Activated CD4-positive, alpha-beta memory T cell treated with anti-CD3 and anti-CD28 coated beads for 36 hours (primary cell): ENCODE measurements around the gene TMEM40. TPM values are rescaled to one million over a fixed set of nuclear protein-coding genes. Genes with fewer than 3 reads are reported as not detected.
"Not testable (repeated sequence)": the region's sequence is repeated elsewhere in the genome, so short reads cannot be mapped to it uniquely, and the experiment has no call there.

Source experiments
- CTCF ChIA-PET: fragments of 350-600 bp; sonication (Branson Sonifier 250); formaldehyde crosslinking; loops from one replicate; lab custom pipeline; 2021; ENCODE audit warnings: antibody characterized with exemption, inconsistent platforms; lab: Charles Lee
- POLR2A ChIA-PET: fragments of 350-600 bp; sonication (Branson Sonifier 250); formaldehyde crosslinking; loops from one replicate; lab custom pipeline; 2021; ENCODE audit warnings: antibody characterized with exemption; lab: Charles Lee
- DNase-seq: peaks from one replicate; pipeline ENCODE4 v3.0.0-alpha.2; 2020
- H3K27ac Mint-ChIP-seq: one replicate; pipeline ENCODE4 v1.8.0; 2021; ENCODE audit warnings: mixed read lengths
- H3K27me3 Mint-ChIP-seq: one replicate; pipeline ENCODE4 v1.8.0; 2021; ENCODE audit warnings: mixed read lengths
- H3K36me3 Mint-ChIP-seq: one replicate; pipeline ENCODE4 v1.8.0; 2021; ENCODE audit warnings: mixed read lengths
- H3K4me1 Mint-ChIP-seq: one replicate; pipeline ENCODE4 v1.8.0; 2021; ENCODE audit warnings: low read depth, mixed read lengths
- H3K4me3 Mint-ChIP-seq: one replicate; pipeline ENCODE4 v1.8.0; 2021; ENCODE audit warnings: mild to moderate bottlenecking, mixed read lengths
- H3K9me3 Mint-ChIP-seq: one replicate; pipeline ENCODE4 v1.8.0; 2021; ENCODE audit warnings: mixed read lengths
- intact Hi-C: fragments of 100-400 bp; cut with micrococcal nuclease; formaldehyde crosslinking; loops from one replicate; pipeline ENCODE4 v1.15.1; 2023
- total RNA-seq, 2 experiments: library from RNA; stranded (reverse); gene quantifications; one replicate each; pipeline ENCODE4 v1.2.3, GENCODE V29; 2021

The TMEM40 gene
- total RNA-seq, 2 experiments from 2014 or later: not detected

GRCh38 chr3:12708584-12709192 is 50.4 kb downstream of the TMEM40 start:
- ChIA-PET CTCF (interaction anchor here (1.4 to 2.2 kb wide), 2 partner anchors 10 kb away, joined by 4 to 6 read pairs; no protein-coding TSS in a partner anchor), POLR2A (no interaction called here)
- no peak for DNase-seq
- intact Hi-C loops: loop anchor here (5.0 kb wide), 1 partner anchor 184 kb away; no protein-coding TSS in a partner anchor
- no peak overlapping the region for H3K4me3 Mint-ChIP-seq
- H3K9me3 Mint-ChIP-seq: no peaks in the 10 kb centered on the region
- H3K27ac Mint-ChIP-seq: no peak overlapping the region
- H3K4me1 Mint-ChIP-seq: no peaks in the 10 kb centered on the region
- peaks cover 3% of the 10 kb centered on the region for H3K27me3 Mint-ChIP-seq
- H3K36me3 Mint-ChIP-seq: no peaks in the 10 kb centered on the region

DNA sequence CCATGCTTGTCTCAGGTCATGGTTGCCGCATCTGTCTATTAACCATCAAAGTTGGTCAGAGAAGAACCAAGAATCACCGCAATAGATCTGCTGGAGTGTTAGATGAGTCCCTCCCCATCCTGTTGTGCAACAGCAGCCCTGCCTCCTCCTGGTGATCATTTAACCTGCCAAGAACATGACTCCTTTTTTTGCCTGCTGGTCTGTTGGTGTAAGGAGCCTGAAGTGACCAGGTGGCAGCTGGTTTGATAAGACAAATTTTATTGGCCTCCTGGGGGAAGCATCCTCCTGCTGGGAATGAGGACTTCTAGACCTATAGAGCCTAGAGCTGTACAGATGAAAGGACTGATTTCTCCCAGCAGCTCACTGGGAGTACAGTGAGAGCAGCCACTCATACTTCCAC is 51.6 kb downstream of the TMEM40 start:
- POLR2A ChIA-PET: no interaction called here

GRCh38 chr3:12706504-12707253 is 52.4 kb downstream of the TMEM40 start:
- H3K27me3 Mint-ChIP-seq: no peaks in the 10 kb centered on the region
- peak; percentile 75 for DNase-seq
- H3K9me3 Mint-ChIP-seq: no peaks in the 10 kb centered on the region
- intact Hi-C loops: loop anchor here (5.0 kb wide), 1 partner anchor 186 kb away; no protein-coding TSS in a partner anchor
- ChIA-PET POLR2A (no interaction called here), CTCF (interaction anchor here (0.6 to 2.4 kb wide), 18 partner anchors 9 to 306 kb away, joined by 3 to 11 read pairs (median 3); partner anchors contain the start of gene RPL32)
- H3K4me3 Mint-ChIP-seq: no peak overlapping the region
- no peak overlapping the region for H3K27ac Mint-ChIP-seq
- no peaks in the 10 kb centered on the region for H3K36me3 Mint-ChIP-seq
- H3K4me1 Mint-ChIP-seq: no peaks in the 10 kb centered on the region

More for the DNA sequence above, 51.6 kb downstream of the TMEM40 start:
- Mint-ChIP-seq H3K4me1 (no peaks in the 10 kb centered on the region), H3K9me3 (no peaks in the 10 kb centered on the region), H3K27me3 (no peaks in the 10 kb centered on the region), H3K36me3 (no peaks in the 10 kb centered on the region), H3K27ac (no peak overlapping the region), H3K4me3 (no peak overlapping the region)
- no peak for DNase-seq
- intact Hi-C loops: loop anchor here (5.0 kb wide), 1 partner anchor 185 kb away; no protein-coding TSS in a partner anchor
- CTCF ChIA-PET: interaction anchor here (0.8 to 2.4 kb wide), 10 partner anchors 8 to 306 kb away, joined by 3 to 11 read pairs (median 4); partner anchors contain the start of gene RPL32

GRCh38 chr3:12705981-12706380 is 53.1 kb downstream of the TMEM40 start:
- DNase-seq: no peak
- no peak overlapping the region for H3K4me3 Mint-ChIP-seq
- no peaks in the 10 kb centered on the region for H3K36me3 Mint-ChIP-seq
- ChIA-PET CTCF (interaction anchor here (0.9 to 2.4 kb wide), 12 partner anchors 9 to 188 kb away, joined by 3 to 11 read pairs (median 3); partner anchors contain the start of gene RPL32), POLR2A (no interaction called here)
- H3K9me3 Mint-ChIP-seq: no peaks in the 10 kb centered on the region
- no peak overlapping the region for H3K27ac Mint-ChIP-seq
- H3K4me1 Mint-ChIP-seq: no peaks in the 10 kb centered on the region
- H3K27me3 Mint-ChIP-seq: no peaks in the 10 kb centered on the region
- intact Hi-C loops: loop anchor here (5.0 kb wide), 1 partner anchor 186 kb away; no protein-coding TSS in a partner anchor

DNA sequence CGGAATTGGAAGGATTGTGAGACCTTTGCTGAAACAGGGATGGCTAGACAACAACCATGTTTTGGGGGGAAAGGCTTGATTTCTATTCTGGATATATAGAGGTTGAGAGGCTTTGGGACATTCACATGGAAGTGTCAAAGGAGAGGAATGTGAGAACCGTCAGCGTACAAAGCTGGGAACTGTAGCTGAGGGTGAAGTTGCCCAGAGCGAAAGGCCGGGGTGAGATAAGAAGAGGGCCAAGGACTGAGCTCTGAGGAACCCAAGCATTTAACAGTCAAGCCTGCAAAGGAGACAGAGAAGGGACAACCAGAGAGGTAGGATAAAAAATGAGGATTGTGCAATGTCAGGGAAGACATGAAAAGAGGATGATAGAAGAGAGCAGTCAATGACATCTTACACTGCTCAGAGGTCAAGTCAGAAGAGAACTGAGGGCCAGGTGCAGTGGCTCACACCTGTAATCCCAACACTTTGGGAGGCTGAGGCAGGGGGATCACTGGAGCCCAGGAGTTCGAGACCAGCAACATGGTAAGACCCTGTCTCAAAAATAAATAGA is 53.6 kb downstream of the TMEM40 start:
- no peak for DNase-seq
- no peaks in the 10 kb centered on the region for H3K4me1 Mint-ChIP-seq
- H3K36me3 Mint-ChIP-seq: no peaks in the 10 kb centered on the region
- intact Hi-C loops: loop anchor here (5.0 kb wide), 1 partner anchor 187 kb away; no protein-coding TSS in a partner anchor
- POLR2A ChIA-PET: no interaction called here
- no peaks in the 10 kb centered on the region for H3K27me3 Mint-ChIP-seq
- no peaks in the 10 kb centered on the region for H3K9me3 Mint-ChIP-seq
- H3K27ac Mint-ChIP-seq: no peak overlapping the region
- H3K4me3 Mint-ChIP-seq: no peak overlapping the region
- CTCF ChIA-PET: interaction anchor here (0.9 to 1.8 kb wide), 5 partner anchors 15 to 105 kb away, joined by 3 to 8 read pairs (median 3); no protein-coding TSS in a partner anchor

DNA sequence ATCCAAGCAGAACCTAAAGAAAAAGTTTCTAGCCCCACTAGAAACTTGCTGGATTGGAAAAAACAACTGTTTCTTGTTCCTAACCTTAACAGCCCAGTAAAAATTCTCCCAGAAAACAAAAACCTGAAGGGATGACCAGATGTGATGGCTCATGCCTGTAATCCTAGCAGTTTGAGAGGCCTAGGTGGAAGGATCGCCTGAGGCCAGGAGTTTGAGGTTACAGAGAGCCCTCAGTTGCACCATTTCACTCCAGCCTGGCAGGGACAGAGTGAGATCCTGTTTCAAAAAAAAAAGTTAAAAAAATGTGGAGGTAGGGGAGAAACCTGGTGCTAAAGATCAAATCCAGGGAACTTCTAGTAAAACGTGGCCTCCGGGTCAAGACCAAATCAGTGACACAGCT is 56.6 kb downstream of the TMEM40 start:
- Mint-ChIP-seq H3K36me3 (no peaks in the 10 kb centered on the region), H3K9me3 (no peaks in the 10 kb centered on the region), H3K27ac (no peak overlapping the region), H3K4me3 (no peak overlapping the region), H3K27me3 (no peaks in the 10 kb centered on the region), H3K4me1 (no peaks in the 10 kb centered on the region)
- ChIA-PET POLR2A (no interaction called here), CTCF (no interaction called here)
- intact Hi-C loops: no loop called here
- no peak for DNase-seq

DNA sequence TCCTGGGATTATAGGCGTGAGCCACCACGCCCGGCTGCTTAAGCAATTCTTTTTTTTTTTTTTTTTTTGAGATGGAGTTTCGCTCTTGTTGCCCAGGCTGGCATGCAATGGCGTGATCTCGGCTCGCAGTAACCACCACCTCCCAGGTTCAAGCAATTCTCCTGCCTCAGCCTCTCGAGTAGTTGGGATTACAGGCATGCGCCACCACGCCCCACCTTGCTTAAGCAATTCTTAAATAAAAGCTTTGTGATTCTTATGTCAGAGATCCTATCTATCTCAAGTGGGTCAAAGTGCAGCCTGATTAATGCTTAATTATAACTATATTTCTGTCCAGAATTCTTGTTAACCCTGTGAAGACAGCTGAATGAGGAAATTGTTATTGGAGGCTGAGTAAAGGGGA is 57.5 kb downstream of the TMEM40 start:
- H3K4me1 Mint-ChIP-seq, DNase-seq, H3K27ac Mint-ChIP-seq, intact Hi-C loops, H3K27me3 Mint-ChIP-seq, POLR2A ChIA-PET, H3K36me3 Mint-ChIP-seq, CTCF ChIA-PET, H3K4me3 Mint-ChIP-seq, H3K9me3 Mint-ChIP-seq: not testable (repeated sequence)

DNA sequence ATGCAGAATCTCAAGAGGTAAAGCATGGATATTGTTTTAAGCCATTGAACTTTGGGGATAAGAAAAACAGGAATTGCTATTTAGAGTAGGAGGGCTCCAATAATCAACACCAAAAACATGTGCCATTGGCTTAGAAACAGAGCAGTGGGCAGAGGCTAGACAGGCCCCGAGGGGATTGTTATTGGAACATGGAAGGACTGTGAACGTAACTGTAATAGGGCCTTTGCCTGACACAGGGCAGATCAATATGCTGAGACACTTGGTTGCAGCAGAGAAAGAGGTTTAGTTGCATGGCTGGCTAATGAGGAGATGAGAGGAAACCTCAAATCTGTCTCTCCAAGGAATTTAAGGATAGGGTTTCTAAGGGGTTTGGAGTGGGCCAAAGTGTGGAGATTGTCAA is 58.3 kb downstream of the TMEM40 start:
- H3K9me3 Mint-ChIP-seq: no peaks in the 10 kb centered on the region
- CTCF ChIA-PET: no interaction called here
- H3K27me3 Mint-ChIP-seq: no peaks in the 10 kb centered on the region
- H3K4me3 Mint-ChIP-seq: no peak overlapping the region
- intact Hi-C loops: no loop called here
- H3K4me1 Mint-ChIP-seq: no peaks in the 10 kb centered on the region
- POLR2A ChIA-PET: no interaction called here
- H3K36me3 Mint-ChIP-seq: no peaks in the 10 kb centered on the region
- DNase-seq: no peak
- no peak overlapping the region for H3K27ac Mint-ChIP-seq

DNA sequence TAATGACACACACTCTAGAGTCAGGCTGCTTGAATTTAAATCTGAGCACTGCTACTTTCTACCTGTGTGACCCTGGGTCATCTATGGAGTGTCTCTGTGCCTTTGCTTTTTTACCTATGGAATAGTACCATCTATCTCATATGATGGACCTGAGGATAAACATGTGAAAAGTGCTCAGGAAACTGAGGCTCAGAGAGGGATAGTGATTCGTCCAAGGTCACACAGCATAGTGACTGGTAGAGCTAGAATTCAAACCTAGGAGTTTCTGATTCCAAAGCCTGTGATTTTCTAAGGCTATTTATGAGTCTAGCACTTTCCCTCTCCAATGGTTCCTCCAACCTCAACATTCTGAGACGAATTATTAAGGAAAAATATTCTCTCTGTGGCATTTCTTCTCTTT is 63.1 kb downstream of the TMEM40 start:
- H3K4me3 Mint-ChIP-seq: no peak overlapping the region
- H3K9me3 Mint-ChIP-seq: no peaks in the 10 kb centered on the region
- H3K27ac Mint-ChIP-seq: no peak overlapping the region
- no peaks in the 10 kb centered on the region for H3K4me1 Mint-ChIP-seq
- no peak for DNase-seq
- CTCF ChIA-PET: no interaction called here
- POLR2A ChIA-PET: no interaction called here
- intact Hi-C loops: no loop called here
- H3K27me3 Mint-ChIP-seq: no peaks in the 10 kb centered on the region
- H3K36me3 Mint-ChIP-seq: no peaks in the 10 kb centered on the region

DNA sequence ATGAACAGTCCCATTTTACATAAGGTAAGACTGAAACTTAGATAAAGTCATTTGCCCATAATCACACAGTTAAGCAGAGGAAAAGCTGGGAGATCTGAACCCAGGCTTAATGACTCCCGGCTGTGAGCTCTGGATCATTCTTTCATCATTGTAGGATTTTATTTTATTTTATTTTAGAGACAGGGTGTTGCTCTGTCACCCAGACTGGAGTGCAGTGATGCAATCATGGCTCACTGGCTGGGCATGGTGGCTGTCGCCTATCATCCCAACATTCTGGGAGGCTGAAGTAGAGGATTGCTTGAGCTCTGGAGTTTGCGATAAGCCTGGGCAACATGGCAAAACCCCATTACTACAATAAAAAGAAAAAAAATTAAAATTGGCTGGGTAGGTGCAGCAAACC is 63.9 kb downstream of the TMEM40 start:
- Mint-ChIP-seq H3K36me3 (no peaks in the 10 kb centered on the region), H3K27me3 (no peaks in the 10 kb centered on the region), H3K4me1 (no peaks in the 10 kb centered on the region), H3K27ac (no peak overlapping the region), H3K4me3 (no peak overlapping the region), H3K9me3 (no peaks in the 10 kb centered on the region)
- ChIA-PET POLR2A (no interaction called here), CTCF (interaction anchor here (0.7 to 1.6 kb wide), 2 partner anchors 12 to 65 kb away, joined by 4 to 6 read pairs; no protein-coding TSS in a partner anchor)
- intact Hi-C loops: no loop called here
- DNase-seq: no peak

GRCh38 chr3:12692444-12692843 is 66.6 kb downstream of the TMEM40 start:
- Mint-ChIP-seq H3K9me3 (no peaks in the 10 kb centered on the region), H3K36me3 (no peaks in the 10 kb centered on the region), H3K4me1 (no peaks in the 10 kb centered on the region), H3K27ac (no peak overlapping the region), H3K4me3 (no peak overlapping the region), H3K27me3 (peaks cover 7% of the 10 kb centered on the region)
- POLR2A ChIA-PET: no interaction called here
- intact Hi-C loops: no loop called here
- DNase-seq: no peak
- CTCF ChIA-PET: no interaction called here
